Muscle of arm (tissue), 12 donors: ENCODE measurements around the gene UPK1B. TPM values are rescaled to one million over a fixed set of nuclear protein-coding genes. Genes with fewer than 3 reads are reported as not detected.

Experiments
- DNase-seq: peaks from one replicate; pipeline ENCODE4 v3.0.0-alpha.2; 2013
- polyA plus RNA-seq, 12 donors: library from polyadenylated mRNA; unstranded; fragments of 120-200 nt; gene quantifications; one replicate each; pipeline ENCODE4 v1.2.1, GENCODE V29; 2013; ENCODE audit not compliant: insufficient read length in 12 of 12

Gene UPK1B
- polyA plus RNA-seq, 12 donors: 0.34 to 46.8 (median 12.2) TPM; not detected in 7

- no peak for DNase-seq
Measured at GRCh38 chr3:119175872-119176756, 2.7 kb downstream of the UPK1B start.

GRCh38 chr3:119176778-119177177 is 3.4 kb downstream of the UPK1B start:
- no peak for DNase-seq

GRCh38 chr3:119177321-119177720 is 3.9 kb downstream of the UPK1B start:
- DNase-seq: no peak

GRCh38 chr3:119181765-119182164 is 8.4 kb downstream of the UPK1B start:
- no peak for DNase-seq

- DNase-seq: no peak
Measured at GRCh38 chr3:119184111-119184510, 10.7 kb downstream of the UPK1B start.

- DNase-seq: no peak
Measured at GRCh38 chr3:119184796-119185570, 11.6 kb downstream of the UPK1B start.

GRCh38 chr3:119187266-119187665 is 13.9 kb downstream of the UPK1B start:
- no peak for DNase-seq

GRCh38 chr3:119191800-119192199 is 18.4 kb downstream of the UPK1B start:
- DNase-seq: no peak

- DNase-seq: no peak
Measured at GRCh38 chr3:119194237-119195150, 21.1 kb downstream of the UPK1B start.

GRCh38 chr3:119195151-119195476 is 21.7 kb downstream of the UPK1B start:
- DNase-seq: no peak

GRCh38 chr3:119195911-119196310 is 22.5 kb downstream of the UPK1B start:
- no peak for DNase-seq

- DNase-seq: peak; percentile 7
Measured at GRCh38 chr3:119205209-119205608, 31.8 kb downstream of the UPK1B start.

GRCh38 chr3:119205685-119206084 is 32.3 kb downstream of the UPK1B start:
- DNase-seq: no peak

GRCh38 chr3:119206611-119207511 is 33.5 kb downstream of the UPK1B start:
- no peak for DNase-seq

- no peak for DNase-seq
Measured at GRCh38 chr3:119207512-119207875, 34.1 kb downstream of the UPK1B start.

- DNase-seq: no peak
Measured at GRCh38 chr3:119211193-119211592, 37.8 kb downstream of the UPK1B start.

GRCh38 chr3:119211803-119212202 is 38.4 kb downstream of the UPK1B start:
- DNase-seq: no peak

GRCh38 chr3:119219069-119219468 is 45.7 kb downstream of the UPK1B start:
- no peak for DNase-seq

- no peak for DNase-seq
Measured at GRCh38 chr3:119220198-119220597, 46.8 kb downstream of the UPK1B start.

GRCh38 chr3:119220970-119221667 is 47.7 kb downstream of the UPK1B start:
- DNase-seq: no peak
